HL-60/S4 (cell line): Measurements from ENCODE around the gene SP110.

Source experiments
- in situ Hi-C: fragments of 300-500 bp; cut with MboI; formaldehyde crosslinking; loops from 2 replicates; pipeline ENCODE4 v1.14.3; 2022; ENCODE audit warnings: low sequenced_read_pairs

The SP110 gene

DNA sequence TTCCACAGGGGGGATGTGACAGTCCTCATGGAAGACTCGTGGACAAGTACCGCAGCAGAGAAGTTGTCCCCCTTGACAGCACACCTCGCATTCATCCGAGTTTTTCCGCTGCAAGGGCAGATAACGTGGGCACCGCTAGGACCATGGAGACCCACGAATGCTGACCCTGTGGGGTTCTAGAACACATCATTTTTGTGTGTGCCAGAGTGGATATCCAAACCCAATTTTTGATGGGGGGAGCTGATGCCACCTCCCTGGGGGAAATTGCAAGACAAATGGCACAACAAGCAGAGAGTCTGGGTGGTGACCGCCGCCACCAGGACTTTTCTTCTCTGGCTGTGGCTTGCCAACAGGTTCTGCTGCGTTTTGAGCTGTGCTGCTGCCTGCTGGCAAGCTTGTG lies 46.9 kb downstream of the SP110 start:
- in situ Hi-C loops, result loop anchor here (25.0 kb wide), 1 partner anchor 439 kb away; no protein-coding TSS in a partner anchor

GRCh38 chr2:230172156-230172555 lies 47.6 kb downstream of the SP110 start:
- in situ Hi-C loops, result loop anchor here (25.0 kb wide), 1 partner anchor 440 kb away; no protein-coding TSS in a partner anchor

- in situ Hi-C loops, result loop anchor here (25.0 kb wide), 1 partner anchor 442 kb away; no protein-coding TSS in a partner anchor
Measured at GRCh38 chr2:230170532-230170931, 49.3 kb downstream of the SP110 start.

DNA sequence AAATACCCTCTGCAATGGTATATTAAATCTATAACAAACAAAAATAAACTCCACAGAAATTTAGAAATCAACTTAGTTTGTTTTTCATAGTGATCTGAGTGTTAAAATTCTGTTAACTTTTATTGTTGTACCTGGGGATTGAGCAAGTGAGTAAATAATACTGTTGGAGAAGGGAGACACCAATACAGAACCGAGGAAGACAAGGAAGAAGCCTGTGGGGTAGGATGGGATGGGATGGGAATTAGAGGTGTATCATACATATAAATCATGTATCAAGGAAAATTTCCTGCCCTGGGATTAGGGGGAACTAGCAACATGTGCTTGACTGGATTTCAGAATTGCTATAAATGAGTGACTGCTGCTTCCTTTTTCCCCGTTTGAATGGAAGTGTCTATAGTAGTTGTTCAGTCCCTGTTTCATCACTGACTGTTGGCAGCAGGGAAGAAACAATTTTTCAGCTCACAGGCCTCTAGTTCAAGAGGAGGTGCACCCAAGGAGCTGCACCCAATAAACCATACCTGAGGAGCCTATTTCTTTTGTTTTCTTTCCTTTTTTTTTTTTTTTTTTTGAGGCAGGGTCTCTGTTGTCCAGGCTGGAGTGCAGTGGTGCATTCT lies 53.1 kb downstream of the SP110 start:
- in situ Hi-C loops, result loop anchor here (25.0 kb wide), 1 partner anchor 446 kb away; no protein-coding TSS in a partner anchor

DNA sequence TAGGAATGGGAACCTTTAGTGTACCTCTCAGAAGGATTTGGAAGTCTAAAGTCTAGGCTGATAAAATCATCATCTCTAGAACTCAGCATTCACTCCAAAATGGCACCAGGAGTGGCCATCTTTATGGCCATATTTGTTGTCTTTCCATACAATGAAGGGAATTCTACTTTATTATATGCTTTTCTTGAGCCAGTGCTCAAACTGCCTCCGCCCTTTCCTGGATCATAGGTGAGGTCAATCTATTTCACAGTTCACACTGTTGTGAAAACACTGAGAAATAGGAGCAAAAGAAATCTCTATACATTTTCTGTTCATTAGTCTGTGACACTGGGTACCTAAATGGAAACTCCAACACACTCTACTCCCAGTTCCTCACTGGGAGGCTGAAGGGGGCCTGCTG lies 55.6 kb downstream of the SP110 start:
- in situ Hi-C loops, result loop anchor here (25.0 kb wide), 1 partner anchor 448 kb away; no protein-coding TSS in a partner anchor

DNA sequence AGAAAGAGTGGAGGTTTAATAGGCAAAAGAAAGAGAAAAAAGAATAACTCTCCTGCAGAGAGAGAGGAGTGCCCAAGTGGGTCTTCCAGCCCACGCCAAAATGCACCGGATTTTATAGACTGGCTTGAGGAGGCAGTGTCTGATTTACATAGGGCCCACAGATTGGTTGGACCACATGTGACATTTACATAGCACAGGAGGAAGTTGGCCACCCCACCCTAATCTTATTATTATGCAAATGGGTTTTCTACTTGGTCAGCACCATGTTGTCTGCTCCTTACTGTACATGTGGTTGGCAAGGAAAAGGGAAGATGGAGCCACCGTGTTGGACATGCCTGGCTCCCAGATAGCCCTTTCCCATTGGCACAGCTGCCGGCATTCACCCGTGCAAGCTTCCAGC lies 56.8 kb downstream of the SP110 start:
- in situ Hi-C loops, result loop anchor here (25.0 kb wide), 1 partner anchor 449 kb away; no protein-coding TSS in a partner anchor

DNA sequence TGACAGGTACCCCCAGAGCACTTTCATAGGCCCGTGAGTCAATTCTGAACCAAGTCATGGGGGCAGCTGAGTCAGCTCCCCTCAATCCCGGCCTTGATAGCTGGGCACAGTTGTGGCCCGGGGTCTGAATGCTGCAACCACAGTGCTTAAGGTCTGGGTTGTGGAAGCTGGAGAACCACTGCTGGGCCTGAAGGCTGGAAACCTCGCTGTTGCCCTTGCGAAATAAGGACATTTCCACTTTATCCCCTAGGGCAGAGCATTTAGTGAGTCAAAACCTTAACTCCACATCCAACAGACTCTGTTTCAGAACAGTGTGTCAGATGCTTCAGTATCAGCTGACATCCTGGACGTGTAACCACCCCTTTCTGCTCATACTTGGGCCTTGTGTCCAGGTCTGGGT lies 58.6 kb downstream of the SP110 start:
- in situ Hi-C loops, result loop anchor here (25.0 kb wide), 1 partner anchor 451 kb away; no protein-coding TSS in a partner anchor

- in situ Hi-C loops, result loop anchor here (25.0 kb wide), 1 partner anchor 452 kb away; no protein-coding TSS in a partner anchor
Measured at GRCh38 chr2:230160112-230160660, 59.6 kb downstream of the SP110 start.

- in situ Hi-C loops, result loop anchor here (25.0 kb wide), 1 partner anchor 454 kb away; no protein-coding TSS in a partner anchor
Measured at GRCh38 chr2:230158468-230158867, 61.3 kb downstream of the SP110 start.

DNA sequence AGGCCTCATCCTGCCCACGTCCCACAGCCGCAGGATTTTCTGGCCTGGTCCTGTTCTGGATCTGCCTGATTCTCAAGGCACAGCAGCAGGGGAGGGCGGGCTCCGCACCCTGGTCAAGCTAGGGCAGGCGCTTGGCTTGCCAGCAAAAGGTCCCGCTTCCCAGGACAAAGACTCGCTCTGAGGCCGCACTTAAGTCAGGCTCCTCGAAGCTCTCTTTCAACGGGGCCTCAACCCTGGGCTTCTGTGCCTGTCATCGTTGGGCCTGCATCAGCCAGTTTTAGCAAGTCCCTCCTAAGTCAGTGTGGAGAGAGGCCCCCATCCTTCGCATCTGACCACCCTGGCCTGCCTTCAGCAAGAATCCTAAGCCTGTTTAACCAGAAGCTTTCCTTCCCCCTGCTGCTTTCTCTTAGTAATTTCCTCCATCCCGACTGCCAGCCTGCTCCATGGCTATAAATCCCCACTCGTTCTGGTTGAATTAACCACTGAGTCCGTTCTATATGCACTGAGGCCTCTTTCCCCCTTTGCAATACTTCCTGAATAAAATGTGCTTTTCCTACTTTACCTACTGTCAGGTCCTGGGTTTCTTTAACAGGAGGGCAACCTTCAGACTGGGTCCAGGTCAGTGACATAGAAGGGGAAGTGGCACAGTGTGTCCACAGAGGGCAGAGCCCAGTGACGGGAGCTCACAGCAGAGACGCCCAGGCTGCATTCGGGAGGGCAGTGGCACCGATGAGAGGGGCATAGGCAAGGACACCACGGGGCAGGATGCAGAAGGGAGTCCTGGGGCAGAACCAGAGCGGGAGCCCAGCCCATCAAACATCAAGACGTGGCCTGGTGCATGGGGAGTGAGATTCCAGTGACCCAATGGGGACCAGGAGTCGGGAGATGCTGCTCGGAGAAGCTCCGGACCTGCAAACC lies 62.7 kb downstream of the SP110 start:
- in situ Hi-C loops, result loop anchor here (25.0 kb wide), 1 partner anchor 455 kb away; no protein-coding TSS in a partner anchor

DNA sequence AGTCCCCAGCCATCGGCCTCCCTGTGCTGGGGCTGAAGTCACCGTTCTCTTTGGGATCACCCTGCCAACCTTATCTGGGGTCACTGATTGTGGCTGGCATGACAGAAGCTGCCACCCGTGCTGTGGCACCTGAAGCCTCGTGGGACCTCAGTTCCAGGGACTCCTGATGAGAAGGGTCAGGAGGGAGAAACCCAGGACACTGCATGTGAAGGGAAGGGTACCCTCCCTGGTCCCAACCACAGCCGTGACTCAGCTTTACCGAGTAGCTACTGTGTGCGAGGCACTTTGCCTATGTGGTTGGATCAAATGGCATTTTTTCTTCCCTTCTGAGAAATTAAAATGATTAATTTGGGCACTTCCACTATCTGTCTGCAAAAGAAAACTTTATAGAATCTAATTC lies 64.4 kb downstream of the SP110 start:
- in situ Hi-C loops, result loop anchor here (25.0 kb wide), 1 partner anchor 457 kb away; no protein-coding TSS in a partner anchor

DNA sequence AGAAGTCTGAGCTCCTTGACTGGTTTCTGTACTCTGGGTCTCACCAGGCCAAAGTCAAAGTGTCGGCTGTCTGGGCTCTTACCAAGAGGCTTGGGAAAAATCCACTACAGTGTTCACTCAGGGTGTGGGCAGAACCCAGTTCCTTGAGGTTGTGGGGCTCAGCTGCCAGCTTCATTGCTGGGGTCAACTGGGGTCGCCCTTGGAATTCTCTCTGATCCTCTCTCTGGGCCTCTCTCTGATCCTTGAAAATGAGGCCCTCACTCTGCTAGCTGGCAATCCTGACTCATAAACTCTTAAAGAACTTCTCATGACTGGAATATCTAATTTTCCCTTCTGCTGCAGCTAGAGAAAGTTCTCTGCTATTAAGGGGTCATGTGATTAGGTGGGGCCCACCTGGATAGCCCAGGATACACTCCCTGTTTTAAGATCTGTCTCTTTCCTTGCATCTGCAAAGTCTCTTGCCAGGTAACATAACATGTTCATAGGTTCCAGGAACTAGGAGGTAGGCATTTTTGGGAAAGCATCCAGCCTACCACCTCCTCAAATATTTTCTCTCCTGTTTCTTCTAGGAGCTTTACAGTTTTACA lies 66.3 kb downstream of the SP110 start:
- in situ Hi-C loops, result loop anchor here (5.0 to 25.0 kb wide), 2 partner anchors 146 to 459 kb away; no protein-coding TSS in a partner anchor

DNA sequence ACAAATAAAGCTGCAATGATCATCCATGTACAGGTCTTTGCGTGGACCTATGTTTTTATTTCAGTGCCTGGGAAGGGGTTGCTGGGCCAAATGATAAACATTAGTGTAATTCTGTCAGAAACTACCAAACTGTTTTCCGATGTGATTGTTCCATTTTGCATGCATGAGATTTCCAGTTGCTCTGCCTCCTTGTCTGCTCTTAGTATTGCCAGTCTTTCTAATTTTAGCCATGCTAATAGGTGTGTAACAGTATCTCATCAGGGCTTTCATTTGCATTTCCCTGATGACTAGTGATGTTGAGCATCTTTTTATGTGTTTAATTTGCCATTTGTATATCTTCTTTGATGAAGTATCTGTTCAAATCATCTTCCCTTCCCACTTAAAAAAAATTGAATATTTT lies 67.5 kb downstream of the SP110 start:
- in situ Hi-C loops, result loop anchor here (5.0 to 25.0 kb wide), 2 partner anchors 145 to 460 kb away; no protein-coding TSS in a partner anchor

GRCh38 chr2:230144355-230144754 lies 75.4 kb downstream of the SP110 start:
- in situ Hi-C loops, result no loop called here

GRCh38 chr2:230140667-230141066 lies 79.1 kb downstream of the SP110 start:
- in situ Hi-C loops, result no loop called here

GRCh38 chr2:230137902-230138539 lies 81.8 kb downstream of the SP110 start:
- in situ Hi-C loops, result no loop called here

- in situ Hi-C loops, result no loop called here
Measured at GRCh38 chr2:230135130-230135525, 84.7 kb downstream of the SP110 start.

GRCh38 chr2:230134496-230135129 lies 85.2 kb downstream of the SP110 start:
- in situ Hi-C loops, result no loop called here

GRCh38 chr2:230131366-230131765 lies 88.4 kb downstream of the SP110 start:
- in situ Hi-C loops, result no loop called here
